Measurements from ENCODE around the gene HIBCH.

HIBCH gene

GRCh38 chr2:190343089-190343535 lies 23.5 kb upstream of the HIBCH start:
- TF ChIP-seq YY1 (IDR thresholded peaks at IDR 0.05; ENCODE audit: low read depth) (no peak), TEAD4 (IDR thresholded peaks at IDR 0.05) (no peak), CEBPB (IDR thresholded peaks at IDR 0.05) (no peak), REST (IDR thresholded peaks at IDR 0.05; ENCODE audit: low read depth) (no peak), ZBTB7A (IDR thresholded peaks at IDR 0.05; ENCODE audit: low read depth) (no peak), CREB1 (IDR thresholded peaks at IDR 0.05; ENCODE audit: low read depth) (no peak), NFIC (IDR thresholded peaks at IDR 0.05) (no peak), TCF12 (IDR thresholded peaks at IDR 0.05; ENCODE audit: low read depth) (no peak), TAF1 (IDR thresholded peaks at IDR 0.05; ENCODE audit: low read depth) (no peak), USF1 (IDR thresholded peaks at IDR 0.05) (no peak), EP300 (IDR thresholded peaks at IDR 0.05; ENCODE audit: borderline replicate concordance) (no peak)

- TF ChIP-seq YY1 (IDR thresholded peaks at IDR 0.05; ENCODE audit: low read depth) (no peak), EP300 (IDR thresholded peaks at IDR 0.05; ENCODE audit: borderline replicate concordance) (no peak), USF1 (IDR thresholded peaks at IDR 0.05) (no peak), RAD21 (IDR thresholded peaks at IDR 0.05; ENCODE audit: low read depth) (no peak), EGR1 (IDR thresholded peaks at IDR 0.05) (no peak), NFIC (IDR thresholded peaks at IDR 0.05) (no peak), CEBPB (IDR thresholded peaks at IDR 0.05) (no peak), FOXM1 (IDR thresholded peaks at IDR 0.05; ENCODE audit: borderline replicate concordance, low read depth) (no peak), TAF1 (IDR thresholded peaks at IDR 0.05; ENCODE audit: low read depth) (no peak), TEAD4 (IDR thresholded peaks at IDR 0.05) (no peak)
Measured at GRCh38 chr2:190342611-190343010, 23.0 kb upstream of the HIBCH start.

GRCh38 chr2:190340369-190340768 lies 20.7 kb upstream of the HIBCH start:
- no peak for TF ChIP-seq CEBPB (IDR thresholded peaks at IDR 0.05)
- TF ChIP-seq EGR1 (IDR thresholded peaks at IDR 0.05) = no peak
- TF ChIP-seq NFIC (IDR thresholded peaks at IDR 0.05) = no peak
- no peak for TF ChIP-seq MAX (IDR thresholded peaks at IDR 0.05)
- no peak for TF ChIP-seq TAF1 (IDR thresholded peaks at IDR 0.05; ENCODE audit: low read depth)
- no peak for TF ChIP-seq TCF12 (IDR thresholded peaks at IDR 0.05; ENCODE audit: low read depth)
- TF ChIP-seq TEAD4 (IDR thresholded peaks at IDR 0.05) = no peak
- TF ChIP-seq YY1 (IDR thresholded peaks at IDR 0.05; ENCODE audit: low read depth) = no peak
- no peak for TF ChIP-seq EP300 (IDR thresholded peaks at IDR 0.05; ENCODE audit: borderline replicate concordance)
- TF ChIP-seq USF1 (IDR thresholded peaks at IDR 0.05) = no peak
- TF ChIP-seq CREB1 (IDR thresholded peaks at IDR 0.05; ENCODE audit: low read depth) = no peak
- no peak for TF ChIP-seq RAD21 (IDR thresholded peaks at IDR 0.05; ENCODE audit: low read depth)
- no peak for TF ChIP-seq ZBTB7A (IDR thresholded peaks at IDR 0.05; ENCODE audit: low read depth)
- TF ChIP-seq FOXM1 (IDR thresholded peaks at IDR 0.05; ENCODE audit: borderline replicate concordance, low read depth) = no peak
- no peak for TF ChIP-seq REST (IDR thresholded peaks at IDR 0.05; ENCODE audit: low read depth)

GRCh38 chr2:190339394-190339793 lies 19.8 kb upstream of the HIBCH start:
- TF ChIP-seq TAF1 (IDR thresholded peaks at IDR 0.05; ENCODE audit: low read depth) = no peak
- no peak for TF ChIP-seq USF1 (IDR thresholded peaks at IDR 0.05)
- no peak for TF ChIP-seq EGR1 (IDR thresholded peaks at IDR 0.05)
- TF ChIP-seq RAD21 (IDR thresholded peaks at IDR 0.05; ENCODE audit: low read depth) = no peak
- TF ChIP-seq MAX (IDR thresholded peaks at IDR 0.05) = no peak
- no peak for TF ChIP-seq ZBTB7A (IDR thresholded peaks at IDR 0.05; ENCODE audit: low read depth)
- no peak for TF ChIP-seq CEBPB (IDR thresholded peaks at IDR 0.05)
- TF ChIP-seq REST (IDR thresholded peaks at IDR 0.05; ENCODE audit: low read depth) = no peak
- no peak for TF ChIP-seq CREB1 (IDR thresholded peaks at IDR 0.05; ENCODE audit: low read depth)
- TF ChIP-seq TEAD4 (IDR thresholded peaks at IDR 0.05) = no peak
